Ascending aorta (tissue), 2 donors: ENCODE results near the gene LSM10. TPM values are rescaled to one million over a fixed set of nuclear protein-coding genes. Genes with fewer than 3 reads are reported as not detected.

Experiments
- DNase-seq, 2 donors: peaks; one replicate each; pipeline ENCODE4 v3.0.0-alpha.2; 2019; ENCODE audit warnings: low spot score in 2 of 2
- H3K27ac ChIP-seq, 2 donors: fragments of 200-600 bp; sonication (generic); one replicate each; pipeline ENCODE4 v1.5.1; 2016 to 2017; ENCODE audit warnings: mild to moderate bottlenecking in 1 of 2
- H3K27me3 ChIP-seq: fragments of 200-600 bp; sonication (generic); one replicate; pipeline ENCODE4 v1.5.1; 2017
- H3K36me3 ChIP-seq, 2 donors: fragments of 200-600 bp; sonication (generic); one replicate each; pipeline ENCODE4 v1.5.1; 2016
- H3K4me1 ChIP-seq, 2 donors: fragments of 200-600 bp; sonication (generic); one replicate each; pipeline ENCODE4 v1.5.1; 2016 to 2017; ENCODE audit warnings: mild to moderate bottlenecking in 1 of 2
- H3K4me3 ChIP-seq, 2 donors: fragments of 200-600 bp; sonication (generic); one replicate each; pipeline ENCODE4 v1.5.1; 2016 to 2017; ENCODE audit warnings: mild to moderate bottlenecking in 1 of 2
- H3K9me3 ChIP-seq, 2 donors: fragments of 200-600 bp; sonication (generic); one replicate each; pipeline ENCODE4 v1.5.1; 2016
- CTCF ChIP-seq, 3 experiments: fragments of 200-600 bp in 2 of 3; fragments of 450-650 bp in 1 of 3; sonication (generic) in 2 of 3; IDR thresholded peaks; one replicate each; pipeline ENCODE4 v1.5.1; 2016 to 2019; ENCODE audit warnings: antibody characterized with exemption in 3 of 3, mild to moderate bottlenecking in 1 of 3, moderate library complexity in 1 of 3
- intact Hi-C: fragments of 100-400 bp; cut with DNase I; formaldehyde crosslinking; loops from one replicate; pipeline ENCODE4 v1.15.1; 2023
- total RNA-seq: library from RNA; depleted of rRNA; stranded (reverse); fragments of >200 nt; gene quantifications from one replicate; pipeline ENCODE4 v1.1.0, GENCODE V29; 2016

Gene LSM10
- total RNA-seq, 1 donor from 2014 or later, result 9.8 TPM

GRCh38 chr1:36419569-36419968, 21.9 kb upstream of the LSM10 start:
- DNase-seq, result no peak
- H3K27ac ChIP-seq, result no peak overlapping the region
- TF ChIP-seq CTCF (IDR thresholded peaks at IDR 0.05), result no peak
- H3K36me3 ChIP-seq, result peaks cover 11 to 16% of the 10 kb centered on the region in 2 donors
- H3K9me3 ChIP-seq, result no peaks in the 10 kb centered on the region
- intact Hi-C loops, result no loop called here
- H3K4me3 ChIP-seq, result no peak overlapping the region
- no peaks in the 10 kb centered on the region for H3K4me1 ChIP-seq
- H3K27me3 ChIP-seq, result no peaks in the 10 kb centered on the region

- Histone ChIP-seq H3K27ac (no peak overlapping the region), H3K4me1 (no peaks in the 10 kb centered on the region), H3K9me3 (no peaks in the 10 kb centered on the region), H3K4me3 (no peak overlapping the region), H3K27me3 (no peaks in the 10 kb centered on the region), H3K36me3 (peaks cover 11 to 16% of the 10 kb centered on the region in 2 donors)
- intact Hi-C loops, result no loop called here
- TF ChIP-seq CTCF (IDR thresholded peaks at IDR 0.05), result no peak
- no peak for DNase-seq
These were observed 21.4 kb upstream of the LSM10 start for GRCh38 chr1:36419140-36419539.

DNA sequence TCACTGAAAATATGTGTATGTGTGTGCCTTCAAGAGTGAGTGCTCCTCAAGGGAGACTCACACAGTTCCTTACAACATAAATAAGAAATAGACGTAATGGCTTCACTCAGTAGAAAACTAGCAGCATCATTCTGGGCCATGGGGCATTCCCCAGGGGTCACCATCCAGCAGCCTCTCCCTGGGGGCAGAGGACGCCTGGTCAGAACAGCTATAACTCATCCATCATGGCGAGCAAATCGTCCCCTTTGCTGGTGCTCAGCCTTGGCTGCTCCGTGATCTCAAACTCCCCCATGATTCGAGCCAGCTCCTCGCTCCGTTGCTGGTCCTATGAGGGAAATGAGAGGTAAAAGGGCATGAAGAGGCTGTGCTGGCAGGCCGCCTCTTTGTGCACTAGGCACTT, 20.2 kb upstream of the LSM10 start:
- TF ChIP-seq CTCF (IDR thresholded peaks at IDR 0.05), result no peak
- Histone ChIP-seq H3K9me3 (no peaks in the 10 kb centered on the region), H3K4me3 (no peak overlapping the region), H3K27me3 (no peaks in the 10 kb centered on the region), H3K4me1 (no peaks in the 10 kb centered on the region), H3K36me3 (peaks cover 11 to 13% of the 10 kb centered on the region in 2 donors), H3K27ac (no peak overlapping the region)
- DNase-seq, result no peak
- intact Hi-C loops, result no loop called here

- Histone ChIP-seq H3K27me3 (no peaks in the 10 kb centered on the region), H3K9me3 (no peaks in the 10 kb centered on the region), H3K4me1 (no peaks in the 10 kb centered on the region), H3K4me3 (no peak overlapping the region), H3K36me3 (peaks cover 0 to 4% of the 10 kb centered on the region in 2 donors), H3K27ac (no peak overlapping the region)
- TF ChIP-seq CTCF (IDR thresholded peaks at IDR 0.05), result no peak
- DNase-seq, result no peak
- intact Hi-C loops, result no loop called here
These were observed 18.1 kb upstream of the LSM10 start for GRCh38 chr1:36415661-36416326.

DNA sequence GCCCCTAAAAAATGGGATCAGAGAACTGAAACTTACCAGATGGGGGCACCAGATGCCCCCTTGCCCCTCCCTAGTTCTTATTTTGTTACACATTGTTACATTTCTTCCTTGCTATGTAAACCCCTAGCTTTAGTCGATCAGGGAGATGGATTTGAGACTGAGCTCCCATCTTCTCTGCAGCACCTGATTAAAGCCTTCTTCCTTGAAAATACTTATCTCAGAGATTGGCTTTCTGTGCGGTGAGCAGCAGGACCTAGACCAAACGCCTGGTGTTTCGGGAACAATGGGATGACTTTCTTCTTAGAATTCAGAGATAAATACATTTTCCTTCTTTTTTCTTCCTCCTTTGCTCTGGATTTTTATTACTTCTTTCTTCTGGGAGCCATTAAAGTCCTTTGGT, 16.7 kb upstream of the LSM10 start:
- no peak for TF ChIP-seq CTCF (IDR thresholded peaks at IDR 0.05)
- peaks cover 0 to 4% of the 10 kb centered on the region in 2 donors for H3K36me3 ChIP-seq
- no peak overlapping the region for H3K27ac ChIP-seq
- H3K4me1 ChIP-seq, result no peaks in the 10 kb centered on the region
- no peaks in the 10 kb centered on the region for H3K9me3 ChIP-seq
- no peak overlapping the region for H3K4me3 ChIP-seq
- no peak for DNase-seq
- intact Hi-C loops, result no loop called here
- no peaks in the 10 kb centered on the region for H3K27me3 ChIP-seq
